ENCODE measurements around the gene AP2A2.

- no peak for TF ChIP-seq CTCF (conservative IDR thresholded peaks at IDR 0.05; ENCODE audit: low read depth, low read length)
- no peak for TF ChIP-seq POLR2A (IDR thresholded peaks at IDR 0.05; ENCODE audit: low read depth, low read length)
- TF ChIP-seq RAD21 (IDR thresholded peaks at IDR 0.05; ENCODE audit: low read length) = no peak
- no peak for TF ChIP-seq CEBPB (IDR thresholded peaks at IDR 0.05; ENCODE audit: low read depth, low read length)
- TF ChIP-seq MXI1 (IDR thresholded peaks at IDR 0.05; ENCODE audit: borderline replicate concordance, low read depth, low read length) = no peak
- TF ChIP-seq MAFK (IDR thresholded peaks at IDR 0.05; ENCODE audit: low read depth, low read length) = no peak
- no peak for TF ChIP-seq RFX5 (IDR thresholded peaks at IDR 0.05; ENCODE audit: low read depth, low read length)
- no peak for TF ChIP-seq BHLHE40 (IDR thresholded peaks at IDR 0.05; ENCODE audit: low read depth, low read length)
- TF ChIP-seq, protein P1, sequence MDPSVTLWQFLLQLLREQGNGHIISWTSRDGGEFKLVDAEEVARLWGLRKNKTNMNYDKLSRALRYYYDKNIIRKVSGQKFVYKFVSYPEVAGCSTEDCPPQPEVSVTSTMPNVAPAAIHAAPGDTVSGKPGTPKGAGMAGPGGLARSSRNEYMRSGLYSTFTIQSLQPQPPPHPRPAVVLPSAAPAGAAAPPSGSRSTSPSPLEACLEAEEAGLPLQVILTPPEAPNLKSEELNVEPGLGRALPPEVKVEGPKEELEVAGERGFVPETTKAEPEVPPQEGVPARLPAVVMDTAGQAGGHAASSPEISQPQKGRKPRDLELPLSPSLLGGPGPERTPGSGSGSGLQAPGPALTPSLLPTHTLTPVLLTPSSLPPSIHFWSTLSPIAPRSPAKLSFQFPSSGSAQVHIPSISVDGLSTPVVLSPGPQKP (IDR thresholded peaks at IDR 0.05; ENCODE audit: borderline replicate concordance, low read depth, low read length) = no peak
- no peak for TF ChIP-seq SMC3 (IDR thresholded peaks at IDR 0.05; ENCODE audit: low read depth, low read length)
- no peak for TF ChIP-seq NFE2L2 (IDR thresholded peaks at IDR 0.05; ENCODE audit: low read depth, low read length)
- TF ChIP-seq MAZ (IDR thresholded peaks at IDR 0.05; ENCODE audit: borderline replicate concordance, low read depth, low read length) = no peak
- TF ChIP-seq, protein P2, sequence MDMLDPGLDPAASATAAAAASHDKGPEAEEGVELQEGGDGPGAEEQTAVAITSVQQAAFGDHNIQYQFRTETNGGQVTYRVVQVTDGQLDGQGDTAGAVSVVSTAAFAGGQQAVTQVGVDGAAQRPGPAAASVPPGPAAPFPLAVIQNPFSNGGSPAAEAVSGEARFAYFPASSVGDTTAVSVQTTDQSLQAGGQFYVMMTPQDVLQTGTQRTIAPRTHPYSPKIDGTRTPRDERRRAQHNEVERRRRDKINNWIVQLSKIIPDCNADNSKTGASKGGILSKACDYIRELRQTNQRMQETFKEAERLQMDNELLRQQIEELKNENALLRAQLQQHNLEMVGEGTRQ (IDR thresholded peaks at IDR 0.05; ENCODE audit: low read depth, low read length) = no peak
- no peak for TF ChIP-seq FOS (IDR thresholded peaks at IDR 0.05; ENCODE audit: low read depth, low read length)
These were observed 8.9 kb downstream of the AP2A2 start for GRCh38 chr11:934527-934926.

All from IMR-90 (cell line).